B cell (primary cell): ENCODE measurements around the gene MCRIP2. TPM values are rescaled to one million over a fixed set of nuclear protein-coding genes. Genes with fewer than 3 reads are reported as not detected.

Experiments used
- ATAC-seq: fragments of 200-7000 bp; cut with Tn5 transposase; one replicate; pipeline ENCODE4 v1.10.0; 2021; ENCODE audit warnings: low read depth, mild to moderate bottlenecking, moderate number of reproducible peaks, moderate library complexity
- CTCF ChIA-PET: fragments of 350-600 bp; sonication (Branson Sonifier 250); formaldehyde crosslinking; loops from one replicate; lab custom pipeline; 2021; ENCODE audit warnings: antibody characterized with exemption, inconsistent platforms; lab: Charles Lee
- POLR2A ChIA-PET: fragments of 350-600 bp; sonication (Branson Sonifier 250); formaldehyde crosslinking; loops from one replicate; lab custom pipeline; 2021; ENCODE audit warnings: antibody characterized with exemption; lab: Charles Lee
- DNase-seq: peaks from one replicate; pipeline ENCODE4 v3.0.0; 2013
- H2AFZ ChIP-seq: 2 replicates; pipeline ENCODE4 v1.6.1; 2012; ENCODE audit warnings: mild to moderate bottlenecking, low read depth, low read length; ENCODE audit not compliant: insufficient read depth, poor library complexity, severe bottlenecking
- H3K27ac ChIP-seq, 2 donors: 1 replicate in 1 of 2; 2 replicates in 1 of 2; pipeline ENCODE4 v1.5.1; 2012 to 2013; ENCODE audit warnings: low read length in 2 of 2, mild to moderate bottlenecking in 2 of 2, moderate library complexity in 1 of 2
- H3K27me3 ChIP-seq, 4 experiments: fragments of 200-600 bp in 1 of 4; sonication (generic) in 1 of 4; replicated peaks in 1 of 4; 1 replicate in 2 of 4; 2 replicates in 2 of 4; pipeline versions ENCODE4 v1.6.1 to v1.7.0; 2013 to 2016; ENCODE audit warnings: low read length in 3 of 4, mild to moderate bottlenecking in 2 of 4, mixed read lengths in 1 of 4, moderate library complexity in 1 of 4; ENCODE audit not compliant: insufficient read depth in 4 of 4, control insufficient read depth in 3 of 4; ENCODE audit errors: control extremely low read depth in 1 of 4
- H3K36me3 ChIP-seq, 2 experiments: replicated peaks in 1 of 2; 1 replicate in 1 of 2; 2 replicates in 1 of 2; pipeline versions ENCODE4 v1.6.1 to v1.7.1; 2013; ENCODE audit warnings: low read length in 1 of 2; ENCODE audit not compliant: insufficient read depth in 2 of 2, control insufficient read depth in 1 of 2; ENCODE audit errors: control extremely low read depth in 1 of 2, extremely low read depth in 1 of 2
- H3K4me1 ChIP-seq, 2 donors: fragments of 200-600 bp in 1 of 2; sonication (generic) in 1 of 2; 1 replicate in 1 of 2; 2 replicates in 1 of 2; pipeline versions ENCODE4 v1.5.1 to v1.6.1; 2013 to 2017; ENCODE audit warnings: low read length in 2 of 2; ENCODE audit not compliant: control insufficient read depth in 2 of 2, insufficient read depth in 2 of 2
- H3K4me2 ChIP-seq: replicated peaks from 2 replicates; pipeline ENCODE3; 2012; ENCODE audit warnings: mild to moderate bottlenecking, low read depth, low read length; ENCODE audit not compliant: poor library complexity, severe bottlenecking
- H3K4me3 ChIP-seq, 5 experiments: fragments of 200-600 bp in 1 of 5; sonication (generic) in 1 of 5; 1 replicate in 3 of 5; 2 replicates in 2 of 5; pipeline versions ENCODE4 v1.5.1 to v1.7.0; 2011 to 2016; ENCODE audit warnings: low read length in 4 of 5, mild to moderate bottlenecking in 4 of 5, low read depth in 2 of 5, control low read depth in 1 of 5, moderate library complexity in 1 of 5; ENCODE audit not compliant: insufficient read depth in 1 of 5; ENCODE audit errors: control extremely low read depth in 1 of 5, extremely low read depth in 1 of 5
- H3K79me2 ChIP-seq: fragments of 200-600 bp; sonication (generic); one replicate; pipeline ENCODE4 v1.6.0; 2016; ENCODE audit warnings: low read length; ENCODE audit not compliant: control insufficient read depth, insufficient read depth
- H3K9ac ChIP-seq: fragments of 200-600 bp; sonication (generic); 2 replicates; pipeline ENCODE4 v1.6.1; 2017; ENCODE audit warnings: mild to moderate bottlenecking, low read length, moderate library complexity
- H3K9me3 ChIP-seq, 3 donors: one replicate each; pipeline versions ENCODE4 v1.6.1 to v1.7.1; 2013; ENCODE audit warnings: low read length in 2 of 3; ENCODE audit not compliant: control insufficient read depth in 2 of 3, insufficient read depth in 1 of 3; ENCODE audit errors: control extremely low read depth in 1 of 3
- H4K20me1 ChIP-seq: 2 replicates; pipeline ENCODE4 v1.6.0; 2012; ENCODE audit warnings: mild to moderate bottlenecking, low read length; ENCODE audit not compliant: insufficient read depth, control insufficient read depth, poor library complexity, severe bottlenecking
- H3K27ac Mint-ChIP-seq: one replicate; pipeline ENCODE4 v1.8.0; 2021; ENCODE audit warnings: mixed read lengths
- H3K27me3 Mint-ChIP-seq: one replicate; pipeline ENCODE4 v1.8.0; 2021; ENCODE audit warnings: mixed read lengths
- H3K4me1 Mint-ChIP-seq: one replicate; pipeline ENCODE4 v1.8.0; 2021; ENCODE audit warnings: mixed read lengths
- H3K4me3 Mint-ChIP-seq: one replicate; pipeline ENCODE4 v1.8.0; 2021; ENCODE audit warnings: mixed read lengths
- H3K9me3 Mint-ChIP-seq: one replicate; pipeline ENCODE4 v1.8.0; 2022; ENCODE audit warnings: mixed read lengths; ENCODE audit not compliant: insufficient read depth
- CTCF ChIP-seq: fragments of 200-600 bp; IDR thresholded peaks from one replicate; pipeline ENCODE4 v1.8.0; 2022; ENCODE audit warnings: antibody characterized with exemption, mild to moderate bottlenecking
- EZH2 ChIP-seq: IDR thresholded peaks from 2 replicates; pipeline ENCODE4 v1.6.1; 2012; ENCODE audit warnings: borderline replicate concordance, low read depth, mild to moderate bottlenecking, moderate library complexity, low read length; ENCODE audit not compliant: insufficient read depth, poor library complexity, severe bottlenecking
- WGBS: methylation state at CpG from one replicate; pipeline ENCODE4 v1.1.5; 2013; ENCODE audit warnings: missing lambda C conversion rate; ENCODE audit not compliant: insufficient coverage; 5-methylcytosine and 5-hydroxymethylcytosine counted together
- intact Hi-C: fragments of 100-400 bp; cut with micrococcal nuclease; formaldehyde crosslinking; loops from one replicate; pipeline ENCODE4 v1.10.0; 2022
- polyA plus RNA-seq: library from polyadenylated mRNA; depleted of rRNA; stranded (reverse); fragments of >200 nt; gene quantifications from 2 replicates; pipeline ENCODE4 v1.2.3, GENCODE V29; 2012
- total RNA-seq, 2 donors: library from RNA; stranded (reverse); fragments of 120-200 nt in 1 of 2; gene quantifications; 1 replicate in 1 of 2; 2 replicates in 1 of 2; pipeline versions ENCODE4 v1.2.3 to v1.2.4, GENCODE V29; 2013 to 2022

Gene MCRIP2
- total and polyA plus RNA-seq, 2 donors (not counting 1 experiment from before 2014, with no cell fraction given): 29.2 to 46.0 TPM

GRCh38 chr16:667780-668518 is 26.3 kb downstream of the MCRIP2 start, which contains the start of gene RHOT2:
Gene RHOT2 (plus strand): TSS chr16:668132. CDS start chr16:668200, 68 bp downstream.
- Mint-ChIP-seq H3K4me1 (peaks cover 12% of the 10 kb centered on the region), H3K9me3 (no peaks in the 10 kb centered on the region), H3K27ac (peak within 1 kb of the TSS; percentile 92), H3K4me3 (peak within 1 kb of the TSS; percentile 86), H3K27me3 (no peaks in the 10 kb centered on the region)
- DNase-seq: peak; percentile 95
- POLR2A ChIA-PET: interaction anchor here (0.7 to 1.6 kb wide), 2 partner anchors 16 to 31 kb away, joined by 3 to 4 read pairs; partner anchors contain the start of gene JMJD8
- Histone ChIP-seq H3K9ac (peak within 1 kb of the TSS; percentile 91), H3K4me3 (peak within 1 kb of the TSS; percentile 23 to 84 (median 73)), H3K9me3 (no peaks in the 10 kb centered on the region), H3K4me1 (peaks cover 15 to 25% of the 10 kb centered on the region in 2 donors), H4K20me1 (peaks cover 31% of the 10 kb centered on the region), H3K4me2 (peak within 1 kb of the TSS; percentile 99), H2AFZ (peak within 1 kb of the TSS; percentile 94), H3K79me2 (peaks cover 5% of the 10 kb centered on the region), H3K27me3 (no peaks in the 10 kb centered on the region), H3K27ac (peak within 1 kb of the TSS; percentile 41 to 79), H3K36me3 (peaks cover 0 to 28% of the 10 kb centered on the region in 2 experiments)
- intact Hi-C loops: loop anchor here (1.0 to 5.0 kb wide), 6 partner anchors 11 to 276 kb away; partner anchors contain the start of genes JMJD8, METTL26 and WDR90
- TF ChIP-seq CTCF (peak; percentile 79), EZH2 (no peak)
- ATAC-seq: peak; percentile 99
- under 1% methylated on average over 78 of the region's 78 CpGs for WGBS
- CTCF ChIA-PET: interaction anchor here (2.4 kb wide), 1 partner anchor 13 kb away, joined by 7 read pairs; no protein-coding TSS in a partner anchor
